Measurements from ENCODE around the gene SLC28A1.

Gene SLC28A1

GRCh38 chr15:84940399-84940798, 55.9 kb downstream of the SLC28A1 start:
- DNase-seq (ENCODE audit: low read depth), result no peak

- DNase-seq (ENCODE audit: low read depth), result no peak
Measured at GRCh38 chr15:84942456-84942855, 58.0 kb downstream of the SLC28A1 start.

- no peak for DNase-seq (ENCODE audit: low read depth)
Measured at GRCh38 chr15:84944311-84944710, 59.8 kb downstream of the SLC28A1 start.

GRCh38 chr15:84944861-84945260, 60.4 kb downstream of the SLC28A1 start:
- no peak for DNase-seq (ENCODE audit: low read depth)

GRCh38 chr15:84946772-84947489, 62.5 kb downstream of the SLC28A1 start:
- DNase-seq (ENCODE audit: low read depth), result no peak

- DNase-seq (ENCODE audit: low read depth), result peak; percentile 86
Measured at GRCh38 chr15:84947947-84948830, 63.7 kb downstream of the SLC28A1 start.

GRCh38 chr15:84949043-84949442, 64.6 kb downstream of the SLC28A1 start:
- DNase-seq (ENCODE audit: low read depth), result peak; percentile 62

GRCh38 chr15:84949845-84950569, 65.5 kb downstream of the SLC28A1 start:
- DNase-seq (ENCODE audit: low read depth), result no peak

GRCh38 chr15:84950570-84951111, 66.2 kb downstream of the SLC28A1 start:
- no peak for DNase-seq (ENCODE audit: low read depth)

- no peak for DNase-seq (ENCODE audit: low read depth)
Measured at GRCh38 chr15:84951736-84952135, 67.3 kb downstream of the SLC28A1 start.

GRCh38 chr15:84953136-84953535, 68.7 kb downstream of the SLC28A1 start:
- peak; percentile 56 for DNase-seq (ENCODE audit: low read depth)

- DNase-seq (ENCODE audit: low read depth), result no peak
Measured at GRCh38 chr15:84953726-84954125, 69.3 kb downstream of the SLC28A1 start.

GRCh38 chr15:84955089-84955848, 70.8 kb downstream of the SLC28A1 start:
- DNase-seq (ENCODE audit: low read depth), result peak; percentile 79

- no peak for DNase-seq (ENCODE audit: low read depth)
Measured at GRCh38 chr15:84956199-84956598, 71.7 kb downstream of the SLC28A1 start.

- DNase-seq (ENCODE audit: low read depth), result no peak
Measured at GRCh38 chr15:84960391-84961113, 76.1 kb downstream of the SLC28A1 start.

GRCh38 chr15:84961114-84961452, 76.6 kb downstream of the SLC28A1 start:
- DNase-seq (ENCODE audit: low read depth), result peak; percentile 76

GRCh38 chr15:84961707-84962106, 77.2 kb downstream of the SLC28A1 start:
- DNase-seq (ENCODE audit: low read depth), result peak; percentile 20

GRCh38 chr15:84962955-84963354, 78.5 kb downstream of the SLC28A1 start:
- no peak for DNase-seq (ENCODE audit: low read depth)

GRCh38 chr15:84967380-84967779, 82.9 kb downstream of the SLC28A1 start:
- DNase-seq (ENCODE audit: low read depth), result no peak

GRCh38 chr15:84968301-84968700, 83.8 kb downstream of the SLC28A1 start:
- DNase-seq (ENCODE audit: low read depth), result no peak

GRCh38 chr15:84969257-84969656, 84.8 kb downstream of the SLC28A1 start:
- DNase-seq (ENCODE audit: low read depth), result no peak
